IPS-20b (cell line): ENCODE results near the gene NAXD.
"Not testable (repeated sequence)": the region's sequence is repeated elsewhere in the genome, so short reads cannot be mapped to it uniquely, and the experiment has no call there.

Source experiments
- H3K27ac ChIP-seq: one replicate; pipeline ENCODE4 v1.5.1; 2013; ENCODE audit warnings: low read length
- H3K27me3 ChIP-seq: 2 replicates; pipeline ENCODE4 v1.6.1; 2013; ENCODE audit warnings: mild to moderate bottlenecking, low read length, inconsistent platforms; ENCODE audit not compliant: insufficient read depth
- H3K36me3 ChIP-seq: 2 replicates; pipeline ENCODE4 v1.6.1; 2013; ENCODE audit warnings: low read depth, mild to moderate bottlenecking, inconsistent platforms, low read length, moderate library complexity; ENCODE audit not compliant: insufficient read depth
- H3K4me1 ChIP-seq: 2 replicates; pipeline ENCODE4 v1.6.1; 2013; ENCODE audit warnings: mild to moderate bottlenecking, control low read depth, inconsistent platforms, low read length, moderate library complexity; ENCODE audit not compliant: insufficient read depth
- H3K4me3 ChIP-seq: 2 replicates; pipeline ENCODE4 v1.5.1; 2013; ENCODE audit warnings: mild to moderate bottlenecking, low read length, inconsistent platforms
- H3K9ac ChIP-seq: 2 replicates; pipeline ENCODE4 v1.6.1; 2013; ENCODE audit warnings: low read depth, mild to moderate bottlenecking, inconsistent platforms, low read length, moderate library complexity
- H3K9me3 ChIP-seq: 2 replicates; pipeline ENCODE4 v1.6.1; 2013; ENCODE audit warnings: mild to moderate bottlenecking, low read depth, low read length, inconsistent platforms; ENCODE audit not compliant: insufficient read depth

The NAXD gene

DNA sequence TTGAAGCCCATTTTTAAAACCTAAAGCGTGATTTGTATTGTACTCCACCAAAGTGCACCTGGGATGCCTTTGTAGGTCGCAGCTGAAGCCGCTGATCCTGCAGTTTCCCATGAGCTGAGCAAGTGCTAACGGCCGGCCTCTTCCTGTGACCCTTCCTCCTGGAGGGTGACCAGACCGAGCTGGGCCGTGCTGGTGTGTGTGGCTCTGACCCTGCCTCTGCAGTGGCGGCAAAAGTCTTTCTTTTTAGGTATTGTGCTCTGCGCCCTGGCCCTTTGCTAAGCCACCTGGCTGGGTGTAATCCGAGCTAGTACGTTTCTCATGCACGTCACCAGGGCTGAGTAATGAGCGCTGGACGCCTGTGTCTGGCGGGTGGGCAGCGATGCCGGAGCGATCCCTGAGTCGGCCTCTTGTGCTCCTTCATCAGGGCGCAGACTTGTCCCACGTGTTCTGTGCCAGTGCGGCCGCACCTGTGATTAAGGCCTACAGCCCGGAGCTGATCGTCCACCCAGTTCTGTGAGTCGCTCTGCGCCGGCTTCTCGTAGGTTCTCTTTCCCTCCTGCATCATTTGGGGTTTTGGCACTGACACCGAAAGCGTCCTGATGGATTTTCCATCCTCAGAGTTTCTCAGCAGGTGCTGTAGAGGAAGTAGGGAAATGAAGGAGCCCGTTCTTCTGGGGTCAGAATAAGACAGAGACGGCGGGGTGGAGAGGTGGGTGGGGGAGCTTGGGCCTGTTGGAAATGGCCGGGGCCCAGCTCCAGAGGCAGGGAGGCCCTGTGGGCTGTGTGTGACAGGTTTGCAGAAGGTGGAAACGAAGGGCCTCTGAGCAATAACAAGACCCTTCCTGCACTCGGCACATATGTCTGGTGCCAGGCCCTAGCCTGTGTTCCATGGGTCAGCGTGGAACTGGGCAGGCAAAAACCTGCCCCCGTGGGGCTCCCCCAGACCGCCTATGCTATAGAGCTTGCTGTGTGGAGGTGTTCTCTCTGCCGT, 9.7 kb downstream of the NAXD start:
- H3K36me3 ChIP-seq = peaks cover 48% of the 10 kb centered on the region
- no peaks in the 10 kb centered on the region for H3K9me3 ChIP-seq
- no peak overlapping the region for H3K9ac ChIP-seq
- no peaks in the 10 kb centered on the region for H3K4me1 ChIP-seq
- H3K4me3 ChIP-seq = no peak overlapping the region
- H3K27ac ChIP-seq = no peak overlapping the region
- H3K27me3 ChIP-seq = no peaks in the 10 kb centered on the region

DNA sequence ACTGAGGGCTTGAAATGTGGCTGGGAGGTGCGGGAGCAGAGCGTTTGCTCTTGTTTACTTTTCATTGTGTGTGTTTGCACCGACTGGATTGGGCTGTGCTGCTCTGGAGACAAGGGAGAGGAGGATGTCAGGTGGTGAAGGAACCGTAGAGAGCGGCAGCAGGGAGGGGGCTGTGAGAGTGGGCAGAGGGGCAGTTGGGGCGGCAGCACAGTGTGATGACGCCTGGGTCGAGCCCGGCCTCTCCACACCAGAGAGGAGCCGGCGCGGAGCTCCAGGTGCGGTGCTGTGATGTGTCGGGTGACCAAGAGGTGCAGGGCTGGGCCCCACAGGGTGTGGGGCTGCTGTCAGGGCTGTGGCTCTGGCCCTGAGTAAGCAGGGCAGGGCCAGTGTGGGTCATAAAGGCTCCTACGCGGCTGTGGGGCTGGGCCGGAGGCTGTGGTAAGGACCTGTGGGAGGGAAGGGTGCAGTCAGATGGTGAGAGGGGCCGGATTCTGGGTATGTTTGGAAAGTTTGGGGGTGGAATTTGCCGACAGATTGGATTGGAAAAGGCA, 10.5 kb downstream of the NAXD start:
- H3K9me3 ChIP-seq = no peaks in the 10 kb centered on the region
- H3K27me3 ChIP-seq = no peaks in the 10 kb centered on the region
- H3K9ac ChIP-seq = no peak overlapping the region
- no peak overlapping the region for H3K4me3 ChIP-seq
- peaks cover 49% of the 10 kb centered on the region for H3K36me3 ChIP-seq
- no peak overlapping the region for H3K27ac ChIP-seq
- H3K4me1 ChIP-seq = no peaks in the 10 kb centered on the region

DNA sequence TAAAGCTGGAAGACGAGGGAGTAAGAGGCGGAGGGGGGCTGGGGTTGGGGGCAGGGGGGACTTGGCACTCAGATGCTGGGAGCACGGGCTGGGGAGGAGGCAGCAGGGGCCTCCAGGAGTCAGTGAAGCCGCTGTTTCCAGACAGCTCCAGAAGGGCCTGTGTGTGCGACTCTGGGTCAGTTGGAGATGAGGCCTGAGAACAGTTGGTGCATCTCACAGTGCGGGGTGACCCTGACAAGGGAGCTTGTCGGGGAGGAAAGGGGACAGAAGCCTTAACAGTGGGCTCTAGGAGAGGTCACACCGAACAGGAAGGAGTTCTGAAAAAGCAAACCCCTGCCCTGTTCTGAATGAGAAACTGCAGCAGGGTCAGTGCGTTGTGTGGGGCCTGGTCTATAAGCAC, 11.2 kb downstream of the NAXD start:
- Histone ChIP-seq H3K27me3 (no peaks in the 10 kb centered on the region), H3K27ac (no peak overlapping the region), H3K4me1 (no peaks in the 10 kb centered on the region), H3K4me3 (no peak overlapping the region), H3K9ac (no peak overlapping the region), H3K36me3 (peaks cover 55% of the 10 kb centered on the region), H3K9me3 (no peaks in the 10 kb centered on the region)

DNA sequence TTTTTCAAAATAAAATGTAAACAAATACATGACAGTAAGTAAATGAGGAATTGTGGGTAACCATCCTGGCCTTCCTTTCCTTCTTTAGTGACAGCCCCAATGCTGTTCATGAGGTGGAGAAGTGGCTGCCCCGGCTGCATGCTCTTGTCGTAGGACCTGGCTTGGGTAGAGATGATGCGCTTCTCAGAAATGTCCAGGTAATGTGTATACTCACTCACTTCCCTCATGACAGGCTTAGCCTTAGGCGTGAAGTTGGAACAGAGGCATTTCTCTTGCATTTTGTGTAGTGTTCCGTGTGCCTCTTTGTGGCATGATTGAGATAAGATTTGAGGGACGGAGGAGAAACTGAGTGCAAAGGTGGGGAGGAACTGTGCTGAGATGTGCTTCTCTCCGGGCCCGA, 12.0 kb downstream of the NAXD start:
- Histone ChIP-seq H3K27ac (no peak overlapping the region), H3K27me3 (no peaks in the 10 kb centered on the region), H3K9ac (no peak overlapping the region), H3K4me3 (no peak overlapping the region), H3K9me3 (no peaks in the 10 kb centered on the region), H3K36me3 (peaks cover 54% of the 10 kb centered on the region), H3K4me1 (no peaks in the 10 kb centered on the region)

DNA sequence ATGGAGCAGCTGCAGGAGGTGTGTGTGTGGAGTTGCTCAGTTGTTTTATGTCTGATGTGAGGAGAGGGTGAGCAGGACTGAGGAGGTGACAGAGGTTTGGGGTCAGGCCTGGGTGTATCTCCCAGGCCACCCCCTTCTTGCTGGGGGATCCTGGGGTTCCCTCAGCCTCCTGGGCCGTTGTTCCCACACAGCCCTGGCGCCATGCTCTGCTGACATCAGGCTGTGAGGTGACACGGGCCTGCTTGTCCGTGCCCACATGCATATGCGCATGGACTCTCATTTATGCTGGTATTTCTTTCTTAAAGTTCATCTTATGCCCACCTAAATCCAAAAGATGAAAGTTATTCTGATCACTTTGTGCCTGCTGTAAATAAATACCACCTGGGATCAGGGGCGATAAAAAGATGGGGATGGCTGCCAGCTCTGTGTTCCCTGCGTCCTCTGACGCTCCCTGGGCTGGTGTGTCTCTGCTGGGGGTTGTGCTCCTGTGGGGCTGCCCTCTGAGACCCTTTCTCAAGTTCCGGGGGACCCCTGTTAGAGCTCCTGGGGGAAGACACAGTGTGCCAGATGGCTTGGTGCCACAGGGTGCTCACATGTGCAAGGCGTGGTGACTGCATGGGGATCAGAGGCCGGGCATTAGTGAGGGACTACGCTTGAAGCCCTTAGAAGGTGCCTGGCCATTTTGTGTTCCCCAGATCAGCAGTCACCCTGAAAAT, 12.6 kb downstream of the NAXD start:
- Histone ChIP-seq H3K27ac (no peak overlapping the region), H3K36me3 (peaks cover 48% of the 10 kb centered on the region)

DNA sequence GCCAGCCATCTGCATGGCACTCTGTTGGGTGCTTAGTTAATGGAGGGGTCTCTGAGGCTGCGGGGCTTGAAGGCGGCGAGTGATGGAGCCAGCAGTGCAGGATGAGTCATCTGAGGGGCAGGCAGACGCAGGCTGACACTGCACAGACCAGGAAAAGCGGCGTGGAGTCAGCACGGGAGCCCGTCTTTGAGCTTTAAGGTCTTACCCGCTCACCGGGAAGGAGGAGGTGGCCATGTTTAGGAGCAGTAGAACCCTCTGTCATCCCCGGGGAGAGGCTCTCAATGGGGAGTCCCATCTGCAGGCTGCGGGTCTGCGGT, 13.1 kb downstream of the NAXD start:
- no peak overlapping the region for H3K9ac ChIP-seq
- peaks cover 43% of the 10 kb centered on the region for H3K36me3 ChIP-seq
- H3K9me3 ChIP-seq = no peaks in the 10 kb centered on the region
- no peaks in the 10 kb centered on the region for H3K27me3 ChIP-seq
- H3K4me3 ChIP-seq = no peak overlapping the region
- no peak overlapping the region for H3K27ac ChIP-seq
- no peaks in the 10 kb centered on the region for H3K4me1 ChIP-seq

More for the DNA sequence above, 12.6 kb downstream of the NAXD start:
- Histone ChIP-seq H3K9ac (no peak overlapping the region), H3K27me3 (no peaks in the 10 kb centered on the region), H3K9me3 (no peaks in the 10 kb centered on the region), H3K4me3 (no peak overlapping the region), H3K4me1 (no peaks in the 10 kb centered on the region)

DNA sequence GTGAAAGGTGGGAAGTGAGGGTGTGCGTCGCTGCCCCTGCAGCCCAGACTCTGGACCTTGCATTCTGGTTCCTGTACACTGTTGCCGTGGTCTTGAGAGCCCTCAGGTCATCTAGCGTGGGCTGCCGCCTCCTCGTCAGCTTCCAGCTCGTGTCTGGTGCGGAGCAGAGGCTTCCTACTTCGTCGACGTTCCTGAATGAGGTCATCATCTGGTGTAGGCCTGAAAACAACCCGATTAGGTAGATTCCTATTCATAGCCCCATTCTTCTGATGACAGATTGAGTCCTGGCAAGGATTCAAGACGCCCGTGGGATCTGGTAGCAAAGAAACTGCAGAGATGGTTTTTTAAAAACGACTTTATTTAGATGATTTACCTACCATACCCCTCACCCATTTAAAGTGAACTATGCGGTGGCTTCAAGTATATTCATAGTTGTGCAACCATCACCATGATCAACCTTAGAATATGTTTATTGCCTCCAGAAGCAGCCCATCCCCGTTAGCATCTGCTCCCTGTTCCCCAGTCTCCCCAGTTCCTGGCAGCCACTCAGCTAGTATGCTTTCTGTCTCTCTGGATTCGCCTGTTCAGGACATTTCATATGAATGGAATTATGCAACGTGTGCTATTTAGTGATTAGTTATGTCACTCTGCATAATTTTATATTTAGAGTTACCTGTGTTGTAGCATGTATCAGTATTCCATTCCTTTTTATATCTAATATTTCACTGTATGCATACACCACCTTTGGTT, 13.8 kb downstream of the NAXD start:
- H3K4me1 ChIP-seq = no peaks in the 10 kb centered on the region

DNA sequence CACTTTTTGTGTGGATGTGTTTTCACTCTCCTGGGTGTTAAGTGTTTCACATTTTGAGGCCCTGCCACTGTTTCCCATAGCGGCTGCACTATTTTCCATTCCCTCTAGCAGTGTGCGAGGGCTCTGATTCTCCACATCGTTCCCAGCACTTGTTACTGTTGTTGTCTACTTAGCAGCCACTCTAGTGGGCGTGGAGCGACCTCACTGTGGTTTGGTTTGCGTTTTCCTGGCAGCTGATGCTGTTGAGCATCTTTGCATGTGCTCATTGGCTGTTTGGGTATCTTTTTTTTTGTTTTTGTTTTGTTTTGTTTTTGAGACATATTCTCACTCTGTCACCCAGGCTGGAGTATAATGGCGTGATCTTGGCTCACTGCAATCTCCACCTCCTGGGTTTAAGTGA, 14.4 kb downstream of the NAXD start:
- no peak overlapping the region for H3K4me3 ChIP-seq
- H3K36me3 ChIP-seq = peaks cover 51% of the 10 kb centered on the region

More for the DNA sequence above, 13.8 kb downstream of the NAXD start:
- H3K9me3 ChIP-seq = no peaks in the 10 kb centered on the region
- no peak overlapping the region for H3K9ac ChIP-seq
- peaks cover 45% of the 10 kb centered on the region for H3K36me3 ChIP-seq
- no peaks in the 10 kb centered on the region for H3K27me3 ChIP-seq
- no peak overlapping the region for H3K27ac ChIP-seq
- H3K4me3 ChIP-seq = no peak overlapping the region

DNA sequence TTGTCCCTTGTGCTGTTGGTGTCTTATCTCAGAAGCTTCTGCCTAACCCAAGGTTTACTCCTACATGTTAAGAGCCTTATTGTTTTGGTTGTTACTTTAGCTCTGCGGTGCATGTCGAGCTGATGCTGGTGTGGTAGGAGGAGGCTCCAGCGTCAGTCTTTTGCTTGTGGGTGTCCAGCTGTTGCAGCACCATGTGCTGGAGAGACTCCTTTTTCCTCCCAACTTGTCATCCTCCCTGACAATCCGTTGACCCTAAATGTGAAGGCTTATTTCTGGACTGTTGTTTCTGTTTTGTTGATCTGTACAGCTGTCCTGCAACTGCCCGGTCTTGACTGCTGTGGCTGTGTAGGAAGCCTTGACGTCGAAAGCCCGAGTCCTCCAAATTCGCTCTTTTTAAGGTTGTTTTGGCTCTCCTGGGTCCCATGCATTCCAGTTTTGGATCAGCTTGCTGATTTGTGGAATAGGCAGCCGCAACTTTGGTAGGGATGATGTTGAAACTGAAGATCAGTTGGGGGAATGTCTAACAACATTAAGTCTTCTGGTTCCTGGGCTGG, 15.3 kb downstream of the NAXD start:
- Histone ChIP-seq H3K9ac (no peak overlapping the region), H3K27me3 (no peaks in the 10 kb centered on the region), H3K9me3 (no peaks in the 10 kb centered on the region), H3K4me1 (no peaks in the 10 kb centered on the region), H3K36me3 (peaks cover 51% of the 10 kb centered on the region), H3K27ac (no peak overlapping the region), H3K4me3 (no peak overlapping the region)

More for the DNA sequence above, 14.4 kb downstream of the NAXD start:
- no peak overlapping the region for H3K9ac ChIP-seq
- H3K27ac ChIP-seq = no peak overlapping the region
- H3K4me1 ChIP-seq = no peaks in the 10 kb centered on the region
- no peaks in the 10 kb centered on the region for H3K27me3 ChIP-seq
- H3K9me3 ChIP-seq = no peaks in the 10 kb centered on the region

DNA sequence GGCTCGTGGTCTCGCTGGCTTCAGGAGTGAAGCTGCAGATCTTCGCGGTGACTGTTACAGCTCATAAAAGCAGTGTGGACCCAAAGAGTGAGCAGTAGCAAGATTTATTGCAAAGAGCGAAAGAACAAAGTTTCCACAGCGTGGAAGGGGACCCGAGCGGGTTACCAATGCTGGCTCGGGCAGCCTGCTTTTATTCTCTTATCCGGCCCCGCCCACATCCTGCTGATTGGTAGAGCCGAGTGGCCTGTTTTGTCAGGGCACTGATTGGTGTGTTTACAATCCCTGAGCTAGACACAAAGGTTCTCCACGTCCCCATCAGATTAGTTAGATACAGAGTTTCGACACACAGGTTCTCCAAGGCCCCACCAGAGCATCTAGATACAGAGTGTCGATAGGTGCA, 16.9 kb downstream of the NAXD start:
- H3K4me1 ChIP-seq, H3K4me3 ChIP-seq, H3K9me3 ChIP-seq, H3K9ac ChIP-seq, H3K27me3 ChIP-seq, H3K27ac ChIP-seq: not testable (repeated sequence)
- H3K36me3 ChIP-seq = peaks cover 67% of the 10 kb centered on the region

DNA sequence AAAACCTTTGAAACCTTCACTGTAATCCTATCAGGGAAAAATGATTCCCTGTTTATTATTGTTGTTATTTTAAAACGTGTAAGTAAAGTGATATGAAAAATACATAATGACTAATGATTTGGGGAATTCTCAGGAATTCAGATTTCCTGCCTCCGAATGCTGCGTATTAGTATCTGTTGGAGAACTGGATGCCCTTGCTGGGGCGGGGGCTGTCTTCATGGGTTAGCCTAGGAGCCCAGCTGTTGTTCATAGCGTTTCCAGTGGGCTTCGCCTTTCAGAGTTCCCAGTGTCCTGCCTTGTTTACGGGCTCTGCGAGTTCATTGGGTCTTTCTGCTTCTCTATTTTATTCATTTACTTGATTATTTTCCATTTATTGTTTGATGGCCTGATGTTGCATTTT, 18.4 kb downstream of the NAXD start:
- no peak overlapping the region for H3K9ac ChIP-seq
- H3K4me1 ChIP-seq = no peaks in the 10 kb centered on the region
- peaks cover 66% of the 10 kb centered on the region for H3K36me3 ChIP-seq
- H3K27me3 ChIP-seq = no peaks in the 10 kb centered on the region
- no peak overlapping the region for H3K4me3 ChIP-seq
- H3K27ac ChIP-seq = no peak overlapping the region
- H3K9me3 ChIP-seq = no peaks in the 10 kb centered on the region
